T-helper 2 cell treated with Interferon-gamma antibody and Interleukin-4, amounts not matched to agents 100 ng/mL and 5 ng/mL, for 36 hours (primary cell): ENCODE measurements around the gene GGN. TPM values are rescaled to one million over a fixed set of nuclear protein-coding genes. Genes with fewer than 3 reads are reported as not detected.

Experiments
- intact Hi-C: fragments of 100-400 bp; cut with micrococcal nuclease; formaldehyde crosslinking; loops from one replicate; pipeline ENCODE4 v1.15.1; 2023
- total RNA-seq: library from RNA; stranded (reverse); gene quantifications from 2 replicates; pipeline ENCODE4 v1.2.3, GENCODE V29; 2022

GGN gene
- total RNA-seq, 1 donor from 2014 or later = 0.11 TPM

DNA sequence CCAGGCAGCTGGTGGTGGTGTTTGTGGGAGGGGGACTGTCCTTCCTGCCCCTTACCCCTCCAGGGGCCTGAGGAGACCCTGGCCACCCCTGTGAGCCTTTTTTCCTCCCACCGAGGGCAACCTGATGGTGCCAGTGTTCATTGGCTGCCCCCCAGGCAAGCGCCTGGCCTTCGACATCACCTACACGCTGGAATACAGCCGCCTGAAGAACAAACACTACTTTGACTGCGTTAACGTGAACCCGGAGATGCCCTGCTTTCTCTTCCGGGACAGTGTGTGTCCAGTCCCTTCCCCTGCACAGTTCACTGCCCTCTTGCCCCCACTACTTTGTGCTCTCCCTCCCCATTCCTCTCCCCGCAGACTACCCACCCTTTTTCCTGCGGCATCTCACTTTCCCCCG, 20.8 kb downstream of the GGN start:
- intact Hi-C loops = no loop called here

- intact Hi-C loops = loop anchor here (1.0 to 2.0 kb wide), 4 partner anchors 11 to 47 kb away; partner anchors contain the start of genes GGN, PSMD8 and SPRED3
Measured at GRCh38 chr19:38362946-38363688, 24.7 kb downstream of the GGN start.

- intact Hi-C loops = loop anchor here (1.0 to 2.0 kb wide), 4 partner anchors 12 to 46 kb away; partner anchors contain the start of genes GGN, PSMD8 and SPRED3
Measured at GRCh38 chr19:38362076-38362945, 25.5 kb downstream of the GGN start.

GRCh38 chr19:38361633-38362075, 26.2 kb downstream of the GGN start:
- intact Hi-C loops = loop anchor here (1.0 to 2.0 kb wide), 4 partner anchors 13 to 45 kb away; partner anchors contain the start of genes GGN, PSMD8 and SPRED3

GRCh38 chr19:38360839-38361631, 26.8 kb downstream of the GGN start:
- intact Hi-C loops = no loop called here

GRCh38 chr19:38360351-38360750, 27.5 kb downstream of the GGN start:
- intact Hi-C loops = no loop called here

DNA sequence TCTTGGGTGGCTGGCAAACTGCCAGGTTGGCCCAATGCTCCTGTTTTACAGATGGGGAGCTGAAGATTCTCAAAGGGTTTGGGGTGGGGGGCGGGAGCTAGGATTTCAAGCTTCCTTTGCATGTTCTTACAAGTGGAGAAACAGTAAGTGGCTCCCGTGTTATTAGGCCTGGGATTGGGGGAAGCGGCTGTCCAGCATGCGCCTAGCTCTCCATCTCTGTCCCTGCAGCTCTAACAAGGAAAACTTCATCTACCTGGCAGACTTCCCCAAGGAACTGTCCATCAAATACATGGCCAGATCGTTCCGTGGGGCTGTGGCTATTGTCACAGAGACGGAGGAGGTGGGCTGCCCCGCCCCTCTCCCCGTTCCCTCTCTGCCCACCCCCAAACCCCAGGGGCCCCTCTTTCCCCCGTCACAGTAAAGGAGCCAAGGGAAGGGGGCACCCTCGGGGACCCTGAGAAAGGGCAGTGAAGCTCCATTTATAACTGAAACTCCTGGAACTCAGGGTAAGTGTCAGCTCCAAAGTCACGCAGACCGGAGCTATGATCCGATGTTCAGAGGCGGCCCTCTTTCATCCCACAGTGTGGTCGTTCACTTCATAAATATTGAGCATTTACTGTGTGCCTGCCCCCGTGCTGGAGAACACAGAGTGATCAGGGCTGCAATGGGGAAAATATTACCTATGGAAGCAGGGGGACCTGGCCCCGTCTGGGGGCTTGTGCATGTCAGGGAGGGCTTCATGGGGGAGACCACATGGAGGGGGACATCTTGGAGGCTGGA, 28.4 kb downstream of the GGN start:
- intact Hi-C loops = no loop called here

- intact Hi-C loops = no loop called here
Measured at GRCh38 chr19:38358071-38358470, 29.8 kb downstream of the GGN start.

- intact Hi-C loops = no loop called here
Measured at GRCh38 chr19:38355728-38356725, 31.8 kb downstream of the GGN start.

DNA sequence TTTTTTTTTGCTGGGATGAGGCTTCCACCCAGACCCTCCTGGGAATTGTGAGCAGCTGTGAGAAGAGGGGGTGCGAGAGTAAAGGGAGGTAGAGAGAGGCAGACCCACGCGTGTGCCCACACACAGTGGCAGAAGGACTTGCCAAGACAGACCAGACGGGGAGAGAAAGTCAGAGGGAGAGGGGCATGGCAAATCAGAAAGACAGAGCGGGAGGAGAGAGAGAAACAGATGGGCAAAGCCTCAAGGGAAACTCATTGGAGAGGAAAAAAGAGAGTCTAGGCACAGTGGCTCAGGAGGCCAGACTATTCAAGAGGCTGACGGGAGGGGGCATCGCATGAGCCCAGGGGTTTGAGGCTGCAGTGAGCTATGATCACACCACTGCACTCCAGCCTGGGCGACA, 35.2 kb downstream of the GGN start:
- intact Hi-C loops = no loop called here

GRCh38 chr19:38351865-38352395, 35.9 kb downstream of the GGN start:
- intact Hi-C loops = no loop called here

- intact Hi-C loops = no loop called here
Measured at GRCh38 chr19:38350883-38351282, 37.0 kb downstream of the GGN start.

DNA sequence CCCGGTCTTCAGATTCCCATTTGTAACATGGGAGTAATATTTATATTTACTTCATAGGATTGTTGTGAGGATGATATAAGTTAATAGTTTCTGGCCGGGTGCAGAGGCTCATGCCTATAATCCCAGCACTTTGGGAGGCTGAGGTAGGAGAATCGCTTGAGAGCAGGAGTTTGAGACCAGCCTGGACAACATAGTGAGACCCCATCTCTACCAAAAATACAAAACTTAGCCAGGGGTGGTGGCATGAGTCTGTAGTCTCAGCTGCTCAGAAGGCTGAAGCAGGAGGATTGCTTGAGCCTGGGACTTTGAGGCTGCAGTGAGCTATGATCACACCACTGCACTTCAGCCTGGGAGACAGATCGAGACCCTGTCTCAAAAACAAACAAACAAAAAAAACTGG, 41.0 kb downstream of the GGN start:
- intact Hi-C loops = no loop called here

GRCh38 chr19:38340927-38341326, 46.9 kb downstream of the GGN start:
- intact Hi-C loops = no loop called here

DNA sequence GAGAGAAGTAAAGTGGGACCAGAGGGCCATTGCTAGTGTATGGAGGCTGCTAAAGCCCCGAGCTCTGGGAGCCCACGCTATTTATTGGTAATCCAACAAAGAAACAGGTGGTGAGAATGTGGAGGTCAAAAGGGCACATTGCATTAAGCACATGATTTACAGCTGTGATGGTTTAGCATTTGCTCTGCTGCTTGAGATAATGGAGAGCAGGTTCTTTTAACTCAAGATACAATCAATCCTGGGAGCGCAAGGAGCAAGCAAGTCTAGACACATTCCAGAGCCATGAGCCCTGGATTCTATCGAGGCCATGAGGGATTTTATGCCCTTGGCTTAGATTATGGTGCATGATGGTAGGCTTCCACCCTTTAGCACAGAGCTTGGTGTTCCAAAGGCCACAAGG, 48.8 kb downstream of the GGN start:
- intact Hi-C loops = loop anchor here (5.0 kb wide), 3 partner anchors 48 to 292 kb away; partner anchors contain the start of genes GGN, SPINT2 and SPRED3

DNA sequence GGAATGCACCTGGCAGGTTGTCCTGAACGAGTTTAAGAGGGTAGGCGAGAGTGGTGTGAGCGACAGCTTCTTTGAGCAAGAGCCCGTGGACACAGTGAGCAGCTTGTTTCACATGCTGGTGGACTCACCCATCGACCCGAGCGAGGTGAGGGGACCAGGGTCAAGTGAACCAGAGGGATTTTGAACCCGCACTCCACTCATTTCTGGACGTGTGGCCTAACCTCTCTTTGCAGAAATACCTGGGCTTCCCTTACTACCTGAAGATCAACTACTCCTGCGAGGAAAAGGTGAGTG, 50.5 kb downstream of the GGN start:
- intact Hi-C loops = loop anchor here (2.0 to 5.0 kb wide), 4 partner anchors 50 to 290 kb away; partner anchors contain the start of genes GGN, SPINT2 and SPRED3

DNA sequence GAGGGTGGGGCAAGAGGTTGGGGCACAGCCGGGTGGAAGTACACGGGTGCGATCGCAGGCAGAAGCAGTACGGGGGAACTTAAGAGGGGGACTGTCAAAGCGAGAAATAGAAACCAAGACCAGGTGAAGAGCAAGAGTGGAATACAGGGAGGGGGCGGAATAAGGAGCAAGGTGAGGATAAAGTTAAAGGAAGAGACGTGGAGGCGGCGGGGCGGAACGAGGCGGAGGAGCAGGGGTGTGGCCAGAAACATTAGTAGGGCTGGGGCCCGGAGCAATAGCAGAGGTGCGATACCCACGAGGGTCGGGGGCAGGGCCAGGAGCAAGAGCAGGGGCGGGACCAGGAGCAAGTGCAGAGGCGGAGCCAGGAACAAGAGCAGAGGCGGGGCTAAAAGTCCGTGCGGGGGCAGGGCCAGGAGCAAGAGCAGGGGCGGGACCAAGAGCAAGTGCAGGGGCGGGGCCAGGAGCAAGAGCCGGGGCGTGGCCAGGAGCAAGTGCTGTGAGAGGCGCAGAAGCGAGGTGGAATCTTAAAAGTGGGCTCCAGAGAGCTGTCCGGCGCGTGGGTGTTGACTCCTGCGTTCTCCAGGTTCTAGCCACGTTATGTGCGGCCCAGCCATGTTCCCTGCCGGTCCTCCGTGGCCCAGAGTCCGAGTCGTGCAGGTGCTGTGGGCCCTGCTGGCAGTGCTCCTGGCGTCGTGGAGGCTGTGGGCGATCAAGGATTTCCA, 51.0 kb downstream of the GGN start:
- intact Hi-C loops = loop anchor here (1.0 to 5.0 kb wide), 7 partner anchors 26 to 429 kb away; partner anchors contain the start of genes GGN, PSMD8, SIPA1L3 and SPINT2
